ENCODE measurements around the gene FSD1. TPM values are rescaled to one million over a fixed set of nuclear protein-coding genes. Genes with fewer than 3 reads are reported as not detected.
"Not testable (repeated sequence)": the region's sequence is repeated elsewhere in the genome, so short reads cannot be mapped to it uniquely, and the experiment has no call there.

The FSD1 gene
- 10 to 100 TPM; 16.3 to 19.9 TPM for total RNA-seq

DNA sequence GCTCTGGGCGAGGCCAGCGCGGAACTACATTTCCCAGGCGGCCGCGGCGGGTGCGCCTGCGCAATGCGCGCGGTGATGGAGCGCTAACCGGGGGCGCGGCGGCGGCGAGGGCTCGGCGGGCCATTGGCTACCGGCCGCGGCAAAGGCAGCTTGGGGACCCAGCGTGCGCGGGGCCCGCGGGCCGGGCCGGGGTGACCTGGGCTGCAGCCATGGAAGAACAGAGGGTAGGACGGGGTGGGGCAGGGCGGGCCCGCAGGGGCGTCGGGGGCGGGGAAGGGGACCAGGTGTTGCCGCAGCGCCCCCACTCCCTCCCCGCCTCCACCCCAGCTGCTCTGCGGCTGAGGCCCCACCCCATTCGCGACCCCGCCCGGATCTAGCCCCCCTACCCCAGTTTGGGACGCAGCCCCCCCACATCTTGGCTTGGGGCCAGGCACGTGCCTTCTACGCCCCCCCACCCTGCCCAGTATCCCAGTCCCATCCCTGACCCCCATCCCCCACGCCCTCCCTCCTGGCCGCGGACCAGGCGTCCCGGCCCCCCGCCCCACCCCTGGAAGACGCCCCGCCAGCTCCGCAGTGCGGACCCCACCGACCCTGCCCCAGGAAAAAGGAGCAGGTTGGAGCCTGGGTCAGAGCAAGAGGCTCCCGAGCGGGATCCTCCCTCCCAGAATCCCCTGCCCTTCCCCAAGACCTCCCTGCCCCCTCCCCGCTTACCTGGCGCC is at the start of gene FSD1:
Gene FSD1 (plus strand): TSS at position 61 of the 719 bp plus-strand sequence. CDS start 149 bp downstream, at position 210.
- ChIA-PET CTCF (interaction anchor here (0.6 to 0.9 kb wide), 2 partner anchors 37 to 887 kb away, joined by 3 to 4 read pairs; no protein-coding TSS in a partner anchor), POLR2A (interaction anchor here (0.5 to 2.5 kb wide), 2 partner anchors 9 to 38 kb away, joined by 5 to 6 read pairs; no protein-coding TSS in a partner anchor)

DNA sequence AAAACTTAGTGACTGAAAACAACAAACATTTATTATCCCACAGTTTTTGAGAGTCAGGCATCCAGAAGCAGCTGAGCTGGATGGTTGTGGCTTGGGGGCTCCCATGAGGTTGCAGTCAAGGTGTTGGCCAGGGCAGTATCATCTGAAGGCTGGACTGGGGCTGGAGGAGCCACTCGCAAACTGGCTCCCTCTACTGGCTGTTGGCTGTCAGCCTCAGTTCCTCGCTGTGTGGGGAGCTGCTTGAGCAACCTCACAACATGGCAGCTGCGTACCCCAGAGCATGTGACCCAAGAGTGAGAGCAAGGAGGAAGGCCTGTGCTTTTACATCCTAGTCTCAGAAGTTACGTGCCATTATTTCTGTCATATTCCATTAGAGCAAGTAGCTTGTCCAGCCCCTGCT is 47.8 kb upstream of the FSD1 start:
- CTCF ChIA-PET: interaction anchor here (1.4 to 5.3 kb wide), 2 partner anchors 8 to 11 kb away, joined by 3 to 19 read pairs; no protein-coding TSS in a partner anchor
- POLR2A ChIA-PET: interaction anchor here (0.6 kb wide), 1 partner anchor 318 kb away, joined by 4 read pairs; no protein-coding TSS in a partner anchor

DNA sequence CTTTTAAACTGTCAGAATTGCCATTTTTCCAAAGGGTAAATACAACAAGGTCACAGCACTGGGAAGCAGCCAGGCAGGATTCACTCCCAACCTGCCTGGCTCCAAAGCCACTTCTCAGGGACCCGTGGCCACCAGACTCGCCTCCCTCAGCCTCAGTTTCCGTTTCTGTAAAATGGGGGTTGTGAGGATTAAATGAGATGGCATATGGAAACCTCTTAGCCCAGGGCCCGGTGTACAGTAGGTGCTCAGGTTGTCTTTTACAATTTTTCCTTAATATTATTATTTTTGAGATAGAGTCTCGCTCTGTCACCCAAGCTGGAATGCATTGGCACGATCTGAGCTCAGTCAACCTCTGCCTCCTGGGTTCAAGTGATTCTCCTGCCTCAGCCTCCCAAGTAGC is 47.4 kb upstream of the FSD1 start:
- ChIA-PET CTCF (interaction anchor here (1.4 to 5.3 kb wide), 2 partner anchors 9 to 10 kb away, joined by 3 to 19 read pairs; no protein-coding TSS in a partner anchor), POLR2A (interaction anchor here (0.6 kb wide), 1 partner anchor 317 kb away, joined by 4 read pairs; no protein-coding TSS in a partner anchor)

DNA sequence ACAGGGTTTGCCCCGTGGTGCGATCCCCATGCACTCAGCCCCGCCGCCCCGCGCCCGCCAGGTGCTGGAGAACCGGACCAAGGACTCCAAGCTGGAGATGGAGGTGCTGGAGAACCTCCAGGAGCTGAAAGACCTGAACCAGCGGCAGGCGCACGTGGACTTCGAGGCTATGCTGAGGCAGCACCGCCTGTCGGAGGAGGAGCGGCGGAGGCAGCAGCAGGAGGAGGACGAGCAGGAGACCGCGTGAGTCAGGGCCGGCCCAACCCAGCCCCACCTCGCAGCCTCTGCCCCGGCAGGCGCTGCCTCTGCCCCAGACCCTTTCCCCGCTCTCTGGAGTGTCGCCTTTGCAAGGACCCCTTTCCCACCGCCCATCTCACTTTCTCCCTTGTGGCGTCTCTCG is 46.2 kb upstream of the FSD1 start:
- ChIA-PET CTCF (interaction anchor here (0.7 to 5.3 kb wide), 2 partner anchors 9 to 27 kb away, joined by 6 to 19 read pairs; no protein-coding TSS in a partner anchor), POLR2A (no interaction called here)

DNA sequence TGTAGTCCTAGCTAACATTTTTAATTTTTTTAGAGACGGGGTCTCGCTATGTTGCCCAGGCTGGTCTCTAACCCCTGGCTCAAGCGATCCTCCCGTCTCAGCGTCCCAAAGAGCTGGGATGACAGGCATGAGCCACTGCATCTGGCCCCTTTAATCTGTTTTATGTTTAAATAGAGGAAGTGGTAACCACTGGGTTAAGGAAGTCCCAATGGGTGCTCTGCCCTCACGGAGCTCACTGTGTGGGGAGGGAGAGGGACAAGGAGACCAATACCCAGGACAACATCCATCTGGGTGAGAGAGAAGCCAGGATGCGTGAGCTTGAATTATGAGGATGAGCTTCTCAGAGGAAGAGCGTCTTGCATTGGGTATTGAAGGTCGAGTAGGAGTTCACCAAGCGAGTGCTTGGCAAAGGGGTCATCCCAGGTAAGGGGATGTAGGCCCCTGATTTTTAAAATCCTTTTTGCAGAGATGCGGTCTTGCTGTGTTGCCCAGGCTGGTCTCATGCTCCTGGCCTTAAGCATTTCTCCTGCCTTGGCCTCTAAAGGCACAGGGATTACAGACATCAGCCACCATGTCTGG is 43.7 kb upstream of the FSD1 start:
- ChIA-PET POLR2A (no interaction called here), CTCF (interaction anchor here (0.6 kb wide), 2 partner anchors 68 to 235 kb away, joined by 3 read pairs; no protein-coding TSS in a partner anchor)

DNA sequence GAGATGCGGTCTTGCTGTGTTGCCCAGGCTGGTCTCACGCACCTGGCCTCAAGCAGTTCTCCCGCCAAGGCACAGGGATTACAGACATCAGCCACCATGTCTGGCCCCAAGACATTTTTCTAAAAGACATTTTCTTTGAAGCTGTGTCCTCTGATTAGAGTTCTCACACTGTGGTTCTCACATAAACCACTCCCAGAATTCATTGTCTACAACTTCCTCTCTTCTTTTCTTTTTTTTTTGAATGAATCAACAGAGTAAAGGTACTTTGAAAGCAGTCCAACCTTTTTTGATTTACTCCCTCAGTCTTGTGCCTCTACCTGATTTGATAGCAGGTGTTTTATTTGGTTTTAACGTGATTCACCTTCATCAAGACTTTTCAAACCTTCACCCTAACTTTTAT is 39.6 kb upstream of the FSD1 start:
- CTCF ChIA-PET: interaction anchor here (0.7 to 2.4 kb wide), 2 partner anchors 9 to 115 kb away, joined by 5 read pairs; no protein-coding TSS in a partner anchor

DNA sequence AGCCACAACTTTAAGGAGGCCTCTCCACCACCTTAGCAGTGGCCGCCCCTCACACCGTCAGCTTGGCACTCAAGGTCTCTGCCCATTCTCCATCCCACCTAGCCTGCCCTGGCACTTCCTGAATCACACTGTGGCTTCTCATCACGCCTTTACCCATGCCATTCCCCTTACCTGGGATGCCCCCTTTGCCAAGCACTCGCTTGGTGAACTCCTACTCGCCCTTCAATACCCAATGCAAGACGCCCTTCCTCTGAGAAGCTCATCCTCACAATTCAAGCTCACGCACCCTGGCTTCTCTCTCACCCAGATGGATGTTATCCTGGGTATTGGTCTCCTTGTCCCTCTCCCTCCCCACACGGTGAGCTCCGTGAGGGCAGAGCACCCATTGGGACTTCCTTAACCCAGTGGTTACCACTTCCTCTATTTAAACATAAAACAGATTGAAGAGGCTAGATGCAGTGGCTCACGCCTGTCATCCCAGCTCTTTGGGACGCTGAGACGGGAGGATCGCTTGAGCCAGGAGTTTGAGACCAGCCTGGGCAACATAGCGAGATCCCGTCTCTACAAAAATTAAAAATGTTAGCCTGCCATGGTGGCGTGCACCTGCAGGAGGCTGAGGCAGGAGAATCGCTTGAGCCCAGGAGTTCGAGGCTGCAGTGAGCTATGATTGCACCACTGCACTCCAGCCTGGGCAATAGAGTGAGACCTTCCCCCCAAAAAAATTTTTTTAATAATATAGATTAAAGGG is 38.0 kb upstream of the FSD1 start:
- POLR2A ChIA-PET: no interaction called here
- CTCF ChIA-PET: interaction anchor here (0.7 to 3.2 kb wide), 19 partner anchors 10 to 259 kb away, joined by 3 to 47 read pairs (median 5); partner anchors contain the start of genes CHAF1A and MPND

More for the DNA sequence above, 39.6 kb upstream of the FSD1 start:
- POLR2A ChIA-PET: interaction anchor here (0.5 kb wide), 1 partner anchor 117 kb away, joined by 3 read pairs; no protein-coding TSS in a partner anchor

DNA sequence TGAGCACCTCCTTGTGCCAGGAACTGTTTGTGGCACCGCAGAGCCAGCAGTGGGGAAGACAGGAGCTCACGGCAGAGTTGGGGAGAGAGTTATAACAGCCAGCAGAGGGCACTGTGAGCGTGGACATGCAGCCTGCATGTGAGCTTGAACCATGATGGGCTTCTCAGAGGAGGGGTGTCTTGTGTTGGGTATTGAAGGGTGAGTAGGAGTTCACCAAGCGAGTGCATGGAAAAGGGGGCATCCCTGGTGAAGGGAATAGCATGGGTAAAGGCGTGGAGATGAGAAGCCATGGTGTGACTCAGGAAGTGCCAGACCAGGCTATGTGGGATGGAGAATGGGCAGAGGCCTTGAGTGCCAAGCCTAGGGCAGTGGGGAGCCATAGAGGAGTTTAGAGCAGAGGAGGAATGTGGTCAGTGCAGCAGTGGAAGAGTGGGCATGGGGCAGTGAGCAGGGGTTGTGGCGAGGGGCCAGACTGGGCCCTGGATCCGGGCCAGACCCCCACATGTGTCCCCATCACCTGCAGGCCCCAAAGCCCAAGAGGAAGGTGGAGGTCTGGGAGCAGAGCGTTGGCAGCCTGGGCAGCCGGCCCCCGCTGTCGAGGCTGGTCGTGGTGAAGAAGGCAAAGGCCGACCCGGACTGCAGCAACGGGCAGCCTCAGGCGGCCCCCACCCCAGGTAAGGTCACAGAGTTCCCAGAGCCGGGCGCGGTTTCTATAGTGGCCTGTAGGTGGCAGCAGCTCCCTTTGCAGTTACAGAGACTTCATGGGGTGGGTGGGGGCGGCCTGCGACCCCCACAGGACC is 37.1 kb upstream of the FSD1 start:
- CTCF ChIA-PET: interaction anchor here (0.5 to 3.2 kb wide), 29 partner anchors 10 to 341 kb away, joined by 3 to 47 read pairs (median 4); partner anchors contain the start of genes CHAF1A, FSD1 and MPND
- POLR2A ChIA-PET: interaction anchor here (0.5 kb wide), 1 partner anchor 378 kb away, joined by 3 read pairs; no protein-coding TSS in a partner anchor

DNA sequence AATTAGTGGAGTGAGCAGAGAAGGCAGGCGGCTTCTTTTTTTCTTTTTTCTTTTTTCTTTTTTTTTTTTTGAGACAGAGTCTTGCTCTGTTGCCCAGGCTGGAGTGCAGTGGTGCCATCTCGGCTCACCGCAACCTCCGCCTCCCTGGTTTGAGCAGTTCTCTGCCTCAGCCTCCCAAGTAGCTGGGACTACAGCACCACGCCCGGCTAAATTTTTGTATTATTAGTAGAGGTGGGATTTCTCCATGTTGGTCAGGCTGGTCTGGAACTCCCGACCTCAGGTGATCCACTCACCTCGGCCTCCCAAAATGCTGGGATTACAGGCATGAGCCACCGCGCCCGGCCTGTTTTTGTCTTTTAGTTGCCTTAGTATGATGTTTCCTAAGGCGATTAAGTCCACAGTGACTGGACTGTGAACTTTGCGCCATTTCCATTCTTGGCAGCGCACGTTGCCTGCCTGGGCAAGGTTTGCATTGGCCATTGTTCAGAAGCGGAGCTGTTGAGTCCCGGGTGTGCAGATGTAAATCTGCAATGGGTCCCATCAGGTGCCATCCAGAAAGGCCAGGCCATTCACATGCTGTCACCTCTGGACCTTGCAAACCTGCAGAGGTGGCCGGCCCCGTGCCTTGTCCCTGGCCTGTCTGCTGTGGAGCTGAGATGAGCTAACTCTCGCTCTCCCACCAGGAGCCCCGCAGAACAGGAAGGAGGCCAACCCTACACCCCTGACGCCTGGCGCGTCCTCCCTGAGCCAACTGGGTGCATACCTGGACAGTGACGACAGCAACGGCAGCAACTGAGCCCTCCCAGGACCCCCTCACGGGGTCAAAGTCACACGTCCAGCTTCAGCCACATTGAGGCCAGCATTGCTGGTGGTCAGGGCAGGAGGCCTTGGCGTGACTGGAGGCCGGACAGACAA is 36.2 kb upstream of the FSD1 start:
- POLR2A ChIA-PET: interaction anchor here (0.5 kb wide), 1 partner anchor 379 kb away, joined by 3 read pairs; no protein-coding TSS in a partner anchor
- CTCF ChIA-PET: interaction anchor here (0.7 to 3.2 kb wide), 20 partner anchors 9 to 342 kb away, joined by 3 to 47 read pairs (median 6); partner anchors contain the start of genes FSD1 and MPND

DNA sequence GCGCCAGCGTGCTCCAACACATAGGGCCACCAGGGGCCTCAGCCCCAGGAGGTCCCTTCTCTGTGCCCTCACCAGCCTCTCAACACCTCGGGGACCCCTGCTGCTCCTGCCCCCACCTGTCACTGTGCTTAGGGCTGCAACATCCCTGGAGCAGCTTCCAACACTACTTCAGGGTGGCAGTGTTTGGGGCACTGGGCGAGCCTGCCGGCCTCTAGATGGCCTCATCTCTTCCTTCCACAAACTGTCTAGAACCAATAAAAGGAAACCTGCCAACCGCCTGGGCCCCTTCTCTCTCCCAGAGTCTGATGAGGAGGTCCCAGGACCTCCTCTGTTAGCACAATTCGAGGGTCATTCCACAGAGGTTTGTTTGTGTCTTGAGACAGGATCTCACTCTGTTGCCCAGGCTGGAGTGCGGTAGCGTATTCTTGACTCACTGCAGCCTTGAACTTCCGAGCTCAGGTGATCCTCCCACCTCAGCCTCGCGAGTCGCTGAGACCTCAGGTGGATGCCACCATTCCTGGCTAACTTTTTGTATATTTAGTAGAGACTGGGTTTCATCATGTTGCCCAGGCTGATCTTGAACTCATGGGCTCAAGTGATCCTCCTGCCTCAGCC is 35.5 kb upstream of the FSD1 start:
- CTCF ChIA-PET: interaction anchor here (1.6 to 3.2 kb wide), 5 partner anchors 8 to 84 kb away, joined by 3 to 47 read pairs (median 19); no protein-coding TSS in a partner anchor
- POLR2A ChIA-PET: no interaction called here

DNA sequence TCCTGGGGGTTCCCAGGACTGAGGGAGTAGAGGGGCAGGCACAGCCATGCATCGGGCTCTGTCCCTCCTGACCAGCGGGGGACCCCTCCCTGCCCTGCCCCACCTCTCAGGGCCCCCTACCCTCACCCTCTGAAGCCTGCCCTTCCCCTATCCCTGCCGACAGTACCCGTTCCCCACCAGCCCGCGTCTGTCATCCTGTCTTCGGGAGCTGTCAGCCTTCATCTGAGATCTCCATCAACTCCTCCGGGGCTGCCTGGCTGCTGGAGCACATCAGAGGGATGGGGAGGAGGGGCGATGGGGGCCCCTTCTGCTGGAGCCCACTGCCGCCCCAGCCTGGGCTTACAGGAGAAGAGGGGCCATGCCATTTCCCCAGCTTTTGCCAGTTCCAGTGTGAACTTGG is 31.5 kb upstream of the FSD1 start:
- POLR2A ChIA-PET: no interaction called here
- CTCF ChIA-PET: interaction anchor here (0.5 to 2.0 kb wide), 2 partner anchors 9 to 158 kb away, joined by 3 to 5 read pairs; no protein-coding TSS in a partner anchor

DNA sequence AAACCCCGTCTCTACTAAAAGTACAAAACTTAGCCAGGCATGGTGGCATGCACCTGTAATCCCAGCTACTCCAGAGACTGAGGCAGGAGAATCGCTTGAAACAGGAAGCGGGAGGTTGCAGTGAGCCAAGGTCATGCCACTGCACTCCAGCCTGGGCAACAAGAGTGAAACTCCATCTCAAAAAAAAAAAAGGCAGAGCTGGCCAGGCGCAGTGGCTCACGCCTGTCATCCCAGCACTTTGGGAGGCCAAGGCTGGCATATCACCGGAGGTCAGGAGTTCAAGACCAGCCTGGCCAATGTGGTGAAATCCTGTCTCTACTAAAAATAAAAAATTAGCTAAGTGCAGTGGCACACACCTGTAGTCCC is 30.1 kb upstream of the FSD1 start:
- POLR2A ChIA-PET: not testable (repeated sequence)
- CTCF ChIA-PET: interaction anchor here (0.6 to 2.0 kb wide), 5 partner anchors 10 to 1455 kb away, joined by 3 to 5 read pairs (median 3); no protein-coding TSS in a partner anchor

DNA sequence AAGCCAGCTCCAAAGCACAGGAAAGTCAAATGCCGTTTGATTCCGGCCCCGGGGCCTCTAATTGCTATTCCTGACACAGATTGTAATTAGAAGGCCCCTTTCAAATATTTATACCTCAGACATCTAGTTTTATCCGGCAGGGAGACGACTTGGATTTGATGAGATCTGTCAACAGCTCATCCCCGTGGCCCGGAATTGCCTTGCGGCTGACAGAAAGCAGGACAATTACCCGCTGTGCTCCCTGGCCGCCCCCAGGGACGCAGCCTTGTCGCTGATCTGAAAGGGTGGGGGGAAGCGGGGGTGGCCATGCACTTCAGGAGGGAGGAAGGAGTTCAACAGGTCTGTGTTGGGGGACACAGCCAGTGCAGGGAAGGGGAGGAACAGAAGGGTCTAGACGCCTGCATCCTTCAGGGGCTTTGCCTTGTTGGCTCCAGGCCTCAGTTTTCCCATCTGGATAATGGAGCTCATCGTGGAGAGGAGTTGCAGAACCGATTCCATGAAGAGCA is 27.2 kb upstream of the FSD1 start:
- CTCF ChIA-PET: interaction anchor here (0.5 to 2.7 kb wide), 3 partner anchors 10 to 91 kb away, joined by 3 to 21 read pairs (median 4); no protein-coding TSS in a partner anchor
- POLR2A ChIA-PET: interaction anchor here (0.6 kb wide), 1 partner anchor 42 kb away, joined by 3 read pairs; no protein-coding TSS in a partner anchor

DNA sequence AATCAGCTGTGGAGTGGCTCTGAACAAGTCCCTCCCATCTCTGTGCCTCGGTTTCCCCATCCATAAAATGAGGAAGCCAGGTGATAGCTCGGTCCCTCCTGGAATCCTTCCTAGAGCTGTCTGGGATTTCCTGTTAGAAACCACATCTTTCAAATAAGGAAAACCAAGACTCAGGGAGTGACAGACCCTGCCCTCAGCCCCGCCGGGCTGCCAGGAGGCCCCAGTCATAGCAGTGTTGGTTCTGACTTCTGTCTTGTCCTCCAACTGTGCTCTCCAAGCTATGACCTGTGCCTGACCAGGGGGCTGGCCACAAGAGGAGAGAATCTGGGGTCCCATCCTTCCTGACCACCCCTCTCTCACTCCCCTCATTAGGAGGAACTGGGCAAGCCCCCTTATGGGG is 26.4 kb upstream of the FSD1 start:
- CTCF ChIA-PET: interaction anchor here (1.2 to 2.7 kb wide), 2 partner anchors 10 to 90 kb away, joined by 4 to 21 read pairs; no protein-coding TSS in a partner anchor

DNA sequence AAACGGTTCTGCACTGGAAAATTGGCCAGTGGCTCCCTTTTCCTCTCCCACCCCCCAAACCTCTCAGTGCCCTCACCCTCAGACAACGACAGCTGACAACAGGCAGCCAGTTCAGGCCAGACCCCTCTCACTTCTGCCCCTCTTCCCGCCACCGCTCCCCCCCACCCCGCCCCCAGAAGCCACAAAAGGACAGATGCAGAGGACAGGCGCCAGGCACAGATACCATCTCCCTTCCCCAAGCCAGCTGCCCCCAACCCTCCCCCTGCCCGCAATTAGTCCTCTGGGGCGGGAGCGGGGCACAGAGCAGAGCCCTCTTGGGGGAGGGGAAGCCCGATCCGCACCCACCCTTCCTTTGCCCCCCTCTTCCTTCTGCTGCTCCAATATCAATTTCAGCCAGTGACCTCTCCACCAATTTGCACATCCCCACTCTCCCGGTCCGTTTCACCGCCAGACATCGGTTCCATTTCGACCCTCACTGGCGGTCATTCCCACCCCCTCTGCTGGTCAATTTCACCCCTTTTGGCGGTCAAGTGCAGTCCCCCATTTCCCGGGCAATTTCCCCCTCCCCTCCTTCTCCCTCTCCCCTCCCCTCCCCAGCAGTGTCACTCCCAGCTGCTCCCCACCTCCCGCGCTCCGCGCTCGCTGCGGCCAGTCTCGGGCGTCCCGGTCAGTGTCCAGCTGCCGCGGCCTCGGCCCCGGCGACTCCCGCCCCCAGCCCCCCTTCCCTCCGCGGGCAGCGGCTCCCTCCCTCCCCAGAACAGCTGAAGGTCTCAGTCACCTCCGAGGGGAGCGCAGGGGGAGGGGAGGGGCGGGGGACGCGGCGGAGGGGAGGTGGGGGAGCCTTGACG is 25.8 kb upstream of the FSD1 start, which contains the start of gene SHD:
Gene SHD (plus strand): TSS at position 848 of the 848 bp plus-strand sequence. CDS start 798 bp downstream, outside the sequence.
- CTCF ChIA-PET: interaction anchor here (1.0 to 2.7 kb wide), 2 partner anchors 11 to 69 kb away, joined by 3 to 21 read pairs; no protein-coding TSS in a partner anchor
- POLR2A ChIA-PET: no interaction called here

More for the DNA sequence above, 26.4 kb upstream of the FSD1 start:
- POLR2A ChIA-PET: no interaction called here
